HG02943 (cell line): ENCODE measurements around the gene ATP2B2.

Source experiments
- ATAC-seq: cut with Tn5 transposase; IDR thresholded peaks from one replicate; pipeline ENCODE4 v1.9.1; 2021; ENCODE audit warnings: mild to moderate bottlenecking, low read depth, moderate library complexity; ENCODE audit not compliant: unreplicated experiment

The ATP2B2 gene

GRCh38 chr3:10455545-10455914 is 49.9 kb downstream of the ATP2B2 start:
- no peak for ATAC-seq

GRCh38 chr3:10454907-10455544 is 50.4 kb downstream of the ATP2B2 start:
- ATAC-seq = no peak

GRCh38 chr3:10453431-10454163 is 51.8 kb downstream of the ATP2B2 start:
- ATAC-seq = no peak

- no peak for ATAC-seq
These were observed 54.6 kb downstream of the ATP2B2 start for GRCh38 chr3:10450494-10451440.

GRCh38 chr3:10449436-10449835 is 56.0 kb downstream of the ATP2B2 start:
- no peak for ATAC-seq

GRCh38 chr3:10448544-10448943 is 56.8 kb downstream of the ATP2B2 start:
- no peak for ATAC-seq

GRCh38 chr3:10447527-10448260 is 57.7 kb downstream of the ATP2B2 start:
- no peak for ATAC-seq

GRCh38 chr3:10447110-10447509 is 58.3 kb downstream of the ATP2B2 start:
- no peak for ATAC-seq

- no peak for ATAC-seq
These were observed 59.7 kb downstream of the ATP2B2 start for GRCh38 chr3:10445561-10446175.

GRCh38 chr3:10444511-10444910 is 60.9 kb downstream of the ATP2B2 start:
- ATAC-seq = no peak

GRCh38 chr3:10444110-10444429 is 61.3 kb downstream of the ATP2B2 start:
- ATAC-seq = no peak

- ATAC-seq = no peak
These were observed 61.9 kb downstream of the ATP2B2 start for GRCh38 chr3:10443272-10444109.

- no peak for ATAC-seq
These were observed 63.1 kb downstream of the ATP2B2 start for GRCh38 chr3:10442151-10442795.

GRCh38 chr3:10440684-10441083 is 64.7 kb downstream of the ATP2B2 start:
- ATAC-seq = no peak

- no peak for ATAC-seq
These were observed 66.3 kb downstream of the ATP2B2 start for GRCh38 chr3:10438902-10439610.

- no peak for ATAC-seq
These were observed 67.1 kb downstream of the ATP2B2 start for GRCh38 chr3:10437995-10438901.

GRCh38 chr3:10437272-10437994 is 68.0 kb downstream of the ATP2B2 start:
- no peak for ATAC-seq
